SJCRH30 (cell line): ENCODE results near the gene CDKN1A. TPM values are rescaled to one million over a fixed set of nuclear protein-coding genes. Genes with fewer than 3 reads are reported as not detected.
A peak's percentile ranks its signal among the peaks of the same experiment; 100 is the strongest.

ENCODE experiments used
- DNase-seq, 2 experiments: peaks; one replicate each; pipeline ENCODE4 v3.0.0-alpha.2; 2015 to 2020
- H3K27ac ChIP-seq: fragments of 250-450 bp; sonication (Bioruptor Pico); 2 replicates; pipeline ENCODE4 v1.5.1; 2020; ENCODE audit warnings: mild to moderate bottlenecking, moderate library complexity
- H3K27me3 ChIP-seq: fragments of 250-450 bp; sonication (Bioruptor Pico); 2 replicates; pipeline ENCODE4 v1.5.1; 2020; ENCODE audit warnings: mild to moderate bottlenecking, moderate library complexity
- H3K36me3 ChIP-seq: fragments of 250-450 bp; sonication (Bioruptor Pico); 2 replicates; pipeline ENCODE4 v1.5.1; 2020; ENCODE audit warnings: mild to moderate bottlenecking, moderate library complexity
- H3K4me1 ChIP-seq: fragments of 250-450 bp; sonication (Bioruptor Pico); 2 replicates; pipeline ENCODE4 v1.5.1; 2020; ENCODE audit warnings: mild to moderate bottlenecking, moderate library complexity
- H3K4me3 ChIP-seq: fragments of 250-450 bp; sonication (Bioruptor Pico); 2 replicates; pipeline ENCODE4 v1.5.1; 2020; ENCODE audit warnings: mild to moderate bottlenecking, moderate library complexity
- H3K9me3 ChIP-seq: fragments of 250-450 bp; sonication (Bioruptor Pico); replicated peaks from 2 replicates; pipeline ENCODE4 v1.5.1; 2020; ENCODE audit warnings: mild to moderate bottlenecking, moderate library complexity
- total RNA-seq: library from RNA; depleted of rRNA; stranded (reverse); fragments of >200 nt; shearing (Covaris generic); gene quantifications from 2 replicates; pipeline ENCODE4 v1.2.3, GENCODE V29; 2014; rRNA removed

The CDKN1A gene
- total RNA-seq, 1 experiment from 2014 or later = 57.8 TPM

DNA sequence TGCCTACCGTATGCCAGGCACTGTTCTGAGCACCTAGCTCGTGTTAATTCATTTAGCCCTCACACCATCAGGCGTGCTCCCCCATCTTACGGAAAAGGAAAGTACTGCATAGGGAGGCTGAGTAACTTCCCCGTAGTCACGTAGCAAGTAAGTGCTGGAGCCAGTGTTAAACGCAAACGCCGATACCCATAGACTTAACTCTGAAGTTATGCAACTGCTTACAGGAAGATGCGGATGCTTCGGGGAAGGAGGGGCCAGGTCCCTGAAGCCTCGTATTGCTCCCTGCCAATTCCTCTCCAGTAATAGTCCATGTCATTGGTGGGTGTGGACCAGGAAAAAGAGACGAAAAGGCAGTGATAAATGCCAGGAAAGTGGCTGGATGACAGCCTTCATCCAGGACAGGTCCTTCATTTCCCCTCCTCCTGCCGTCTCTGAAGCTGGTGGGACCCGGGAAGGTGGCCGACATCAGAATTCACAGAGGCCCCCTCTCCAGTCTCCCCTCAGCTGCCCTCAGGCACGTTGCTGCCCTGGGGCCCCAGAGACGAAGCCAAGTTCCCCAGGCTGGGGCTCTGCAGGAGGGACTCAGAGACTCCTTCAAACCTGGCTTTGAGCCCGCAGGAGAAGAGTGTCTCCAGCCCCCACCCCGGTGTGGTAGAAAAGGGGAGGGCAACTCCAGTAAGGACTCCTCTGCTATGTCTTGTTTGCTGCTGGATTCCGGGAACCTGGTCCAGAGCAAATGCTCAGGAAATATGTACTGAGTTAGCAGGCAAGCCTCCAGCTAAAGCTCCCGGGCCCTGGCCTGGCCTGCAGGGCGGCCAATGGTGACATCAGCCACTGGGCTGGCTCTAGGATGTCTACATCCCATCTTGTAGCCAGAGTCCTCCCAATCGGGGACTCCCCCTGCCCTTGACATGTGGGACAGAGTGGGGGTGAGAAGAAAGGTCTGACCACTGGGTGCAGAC lies 56.9 kb downstream of the CDKN1A start:
- H3K9me3 ChIP-seq = no peaks in the 10 kb centered on the region
- H3K4me1 ChIP-seq = no peaks in the 10 kb centered on the region; the same call in 1 of the 2 replicates
- no peak overlapping the region for H3K27ac ChIP-seq
- DNase-seq = peak in 1 of 2 experiments; percentile 28
- H3K36me3 ChIP-seq = no peaks in the 10 kb centered on the region
- H3K27me3 ChIP-seq = peaks cover 25% of the 10 kb centered on the region
- peak overlapping the region; percentile 12; the same call in 1 of the 2 replicates for H3K4me3 ChIP-seq

Other genes starting within 250 kb of the CDKN1A start
- 0.08 TPM in 1 of 2 replicates, not detected in the other for gene PXT1, start 235.9 kb upstream of the CDKN1A start, total RNA-seq
- gene KCTD20, start 235.7 kb upstream of the CDKN1A start, total RNA-seq = 61.6 and 64.1 TPM in 2 replicates
- 26.9 and 27.6 TPM in 2 replicates for gene STK38, start 131.2 kb upstream of the CDKN1A start, total RNA-seq
- gene SRSF3, start 84.4 kb upstream of the CDKN1A start, total RNA-seq = 395 and 493 TPM in 2 replicates
- not detected in 2 replicates for gene RAB44, start 19.1 kb downstream of the CDKN1A start, total RNA-seq
- gene CPNE5, start 160.7 kb downstream of the CDKN1A start, total RNA-seq = 0.57 TPM in 1 of 2 replicates, not detected in the other
- gene PPIL1, start 196.1 kb downstream of the CDKN1A start, total RNA-seq = 75.2 and 77.8 TPM in 2 replicates
- gene C6orf89, start 207.2 kb downstream of the CDKN1A start, total RNA-seq = 17.0 and 18.5 TPM in 2 replicates